NCI-H187 (cell line): ENCODE measurements around the gene HABP2.

Experiments
- DNase-seq, 2 experiments: peaks; one replicate each; lab custom pipeline; 2025; lab: John Stamatoyannopoulos, UW

The HABP2 gene

DNA sequence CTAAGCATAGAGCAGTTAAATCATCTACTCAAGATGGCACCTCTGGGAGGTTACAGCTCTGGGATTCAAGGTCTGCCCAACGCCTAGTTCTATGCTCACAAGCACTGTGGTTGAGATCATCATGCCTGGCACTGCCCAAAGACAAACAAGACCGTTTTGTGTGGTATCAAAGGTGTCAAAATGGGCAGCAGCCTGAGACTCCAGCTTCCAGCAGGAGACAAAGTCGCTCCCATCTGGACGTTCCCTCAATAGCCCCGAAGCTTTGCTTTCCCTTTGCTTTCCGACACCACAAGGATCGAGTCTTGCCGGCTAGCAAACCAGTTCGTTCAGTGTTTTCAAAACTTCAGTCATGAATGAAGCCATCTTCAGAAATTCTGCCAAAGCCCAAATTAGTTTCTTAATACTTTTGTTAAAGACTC, 5.1 kb downstream of the HABP2 start:
- no peak for DNase-seq

DNA sequence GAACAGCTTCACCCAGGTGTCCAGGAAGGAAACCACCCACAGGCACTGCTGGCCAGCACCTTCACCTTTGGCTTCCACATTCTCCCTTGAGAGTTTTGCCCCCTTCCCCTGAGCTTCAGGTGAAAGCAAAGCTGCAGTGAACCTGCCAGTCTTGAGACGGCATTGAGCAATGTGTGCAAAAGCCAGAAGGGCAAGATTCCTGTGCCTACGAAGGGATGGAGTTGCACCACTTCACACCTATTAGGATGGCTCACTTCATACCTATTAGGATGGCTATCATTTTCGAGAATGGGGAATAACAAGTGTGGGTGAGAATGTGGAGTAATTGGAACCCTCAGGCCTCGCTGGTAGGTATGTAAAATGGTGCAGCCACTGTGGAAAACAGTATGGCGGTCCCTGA, 7.2 kb downstream of the HABP2 start:
- no peak for DNase-seq

DNA sequence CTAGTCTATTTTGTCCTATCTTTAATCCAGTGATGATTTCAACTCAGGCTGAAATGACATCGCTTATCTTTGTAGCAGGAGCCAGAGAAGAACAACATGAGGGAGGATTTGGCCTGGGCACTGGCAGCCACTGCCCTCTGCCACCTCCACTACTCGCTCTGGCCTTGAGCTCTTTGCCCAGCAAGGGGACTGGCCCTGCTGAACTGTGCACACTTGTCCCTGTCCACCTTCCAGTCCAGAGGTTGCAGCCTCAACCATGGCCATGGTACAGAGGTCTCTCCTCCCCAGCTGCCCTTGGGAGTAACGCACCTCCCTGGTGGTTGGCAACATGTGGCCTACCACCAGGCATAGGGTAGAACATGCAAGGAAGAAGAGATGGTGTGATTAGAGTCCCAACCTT, 8.4 kb downstream of the HABP2 start:
- DNase-seq: no peak

DNA sequence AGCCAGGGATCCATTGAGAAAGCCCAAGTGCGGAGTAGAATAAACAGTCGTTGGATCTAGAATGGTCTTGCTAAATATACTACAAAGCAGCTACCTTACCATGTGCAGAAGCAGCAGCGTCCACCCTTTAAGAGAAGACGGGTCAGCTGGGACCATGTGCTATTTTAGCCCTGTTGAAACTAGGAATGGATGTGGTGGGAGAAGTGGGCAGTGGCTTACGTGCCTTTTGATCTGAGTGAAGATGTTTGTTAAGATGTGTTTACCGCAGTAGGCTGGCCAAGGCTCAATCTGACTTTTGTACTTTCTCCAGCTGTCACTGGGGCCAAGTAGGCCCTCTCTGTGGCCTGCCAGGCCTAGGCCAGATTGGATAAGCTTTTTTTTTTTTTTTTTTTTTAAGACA, 9.2 kb downstream of the HABP2 start:
- DNase-seq: no peak

DNA sequence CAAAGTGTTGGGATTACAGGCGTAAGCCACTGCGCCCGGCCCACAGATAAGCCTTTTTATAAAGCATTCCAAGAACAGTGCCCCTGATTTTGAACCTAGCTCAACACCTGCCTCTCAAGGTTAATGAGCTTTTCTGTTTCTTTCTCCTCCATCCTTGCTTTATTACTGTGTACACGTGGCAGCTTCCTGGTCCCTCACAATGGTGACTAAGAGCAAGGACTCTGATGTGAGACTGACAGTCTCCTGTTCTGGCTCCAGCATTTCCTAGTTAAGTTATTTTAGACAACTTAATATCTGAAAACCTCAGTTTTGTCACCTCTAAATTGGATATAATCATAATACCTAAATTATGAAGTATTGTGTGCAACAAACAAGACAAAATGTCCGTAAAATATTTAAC, 9.9 kb downstream of the HABP2 start:
- DNase-seq: no peak

DNA sequence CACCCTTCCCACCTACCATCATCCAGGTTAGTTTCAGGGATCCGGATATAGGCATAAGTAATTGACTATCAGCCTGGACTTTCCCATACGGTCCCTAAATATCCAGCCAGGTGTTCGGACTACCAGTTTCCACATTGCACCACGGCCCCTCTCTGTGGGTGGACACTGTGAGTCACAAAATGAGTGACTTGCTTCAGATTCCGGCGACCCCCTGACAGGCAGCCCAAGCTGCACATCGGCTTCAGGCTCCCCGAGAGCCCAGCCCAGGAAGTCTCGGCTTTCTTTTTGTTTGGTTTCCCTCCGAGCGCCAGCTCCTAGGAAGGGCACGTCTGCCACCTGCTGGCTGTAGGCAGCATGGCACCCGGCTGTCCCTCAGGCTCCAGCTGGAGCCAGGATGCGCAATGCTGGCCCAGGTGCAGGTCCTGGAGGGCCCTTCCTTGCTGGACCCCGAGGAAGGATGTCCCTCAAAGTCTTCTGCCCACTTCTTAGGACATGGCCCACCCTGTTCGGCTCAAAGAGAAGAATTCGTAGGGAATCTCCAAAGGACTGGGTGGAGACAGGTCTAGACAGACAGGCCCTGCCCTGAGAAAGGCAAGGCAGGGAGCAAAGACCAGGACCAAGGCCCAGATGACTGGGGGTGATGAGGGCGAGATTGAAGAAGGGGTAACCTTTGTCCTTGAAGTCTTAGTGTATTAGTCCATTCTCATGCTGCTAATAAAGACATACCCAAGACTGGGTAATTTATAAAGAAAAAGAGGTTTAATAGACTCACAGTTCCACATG, 10.6 kb downstream of the HABP2 start:
- DNase-seq: peak; percentile 21 to 36

DNA sequence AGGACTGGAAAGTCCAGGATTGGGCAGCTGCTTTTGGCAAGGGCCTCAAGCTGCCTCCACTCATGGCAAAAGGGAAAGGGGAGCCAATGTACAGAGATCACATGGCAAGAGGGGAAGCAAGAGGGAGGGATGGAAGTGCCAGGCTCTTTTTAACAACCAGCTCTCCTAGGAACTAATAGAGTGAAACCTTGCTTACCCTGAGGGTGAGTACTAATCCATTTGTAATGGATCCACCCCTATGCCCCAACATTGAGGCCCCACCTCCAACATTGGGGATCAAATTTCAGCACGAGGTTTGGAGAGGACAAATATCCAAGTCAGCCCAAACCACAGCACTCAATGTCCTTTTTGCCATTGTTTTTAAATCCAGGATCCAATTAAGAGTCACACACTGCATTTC, 12.5 kb downstream of the HABP2 start:
- no peak for DNase-seq

DNA sequence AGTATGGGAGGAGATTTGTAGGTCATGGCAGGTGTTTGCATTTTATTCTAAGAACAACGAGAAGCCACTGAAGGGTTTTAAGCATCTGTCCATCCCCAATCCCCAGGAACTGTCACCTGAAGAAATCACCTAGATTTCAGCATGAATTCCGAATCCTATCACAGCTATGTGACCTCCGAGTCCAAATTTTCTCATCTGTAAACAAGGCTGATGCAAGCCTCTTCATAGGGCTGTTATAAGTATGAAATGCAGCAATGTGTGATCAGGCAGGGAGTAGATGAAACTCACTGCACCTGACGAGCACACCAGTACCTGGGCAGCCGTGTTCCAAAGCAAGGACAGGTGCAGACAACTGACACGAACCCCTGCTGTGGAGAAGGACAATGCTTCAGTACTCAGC, 14.0 kb downstream of the HABP2 start:
- DNase-seq: peak in 1 of 2 experiments; percentile 72

DNA sequence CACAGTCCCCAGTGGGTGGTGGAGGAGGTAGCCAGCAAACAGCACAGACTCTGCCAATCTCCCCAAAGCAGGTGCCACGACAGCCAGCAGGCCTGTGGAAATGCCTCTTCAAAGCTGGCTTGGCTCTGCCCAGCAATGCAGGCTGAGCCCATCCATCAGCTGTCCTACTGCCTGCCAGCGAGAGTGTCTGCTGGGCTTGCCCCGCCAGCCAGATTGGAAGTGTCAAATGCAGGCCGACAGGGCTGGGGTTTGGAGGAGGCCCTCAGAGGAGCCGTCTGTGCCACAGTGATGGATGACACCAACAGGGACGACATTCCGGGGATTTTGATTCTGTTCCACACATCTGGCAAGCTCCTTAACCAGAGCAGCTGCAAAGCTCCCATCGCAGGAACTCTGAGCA, 16.7 kb downstream of the HABP2 start:
- DNase-seq: no peak

DNA sequence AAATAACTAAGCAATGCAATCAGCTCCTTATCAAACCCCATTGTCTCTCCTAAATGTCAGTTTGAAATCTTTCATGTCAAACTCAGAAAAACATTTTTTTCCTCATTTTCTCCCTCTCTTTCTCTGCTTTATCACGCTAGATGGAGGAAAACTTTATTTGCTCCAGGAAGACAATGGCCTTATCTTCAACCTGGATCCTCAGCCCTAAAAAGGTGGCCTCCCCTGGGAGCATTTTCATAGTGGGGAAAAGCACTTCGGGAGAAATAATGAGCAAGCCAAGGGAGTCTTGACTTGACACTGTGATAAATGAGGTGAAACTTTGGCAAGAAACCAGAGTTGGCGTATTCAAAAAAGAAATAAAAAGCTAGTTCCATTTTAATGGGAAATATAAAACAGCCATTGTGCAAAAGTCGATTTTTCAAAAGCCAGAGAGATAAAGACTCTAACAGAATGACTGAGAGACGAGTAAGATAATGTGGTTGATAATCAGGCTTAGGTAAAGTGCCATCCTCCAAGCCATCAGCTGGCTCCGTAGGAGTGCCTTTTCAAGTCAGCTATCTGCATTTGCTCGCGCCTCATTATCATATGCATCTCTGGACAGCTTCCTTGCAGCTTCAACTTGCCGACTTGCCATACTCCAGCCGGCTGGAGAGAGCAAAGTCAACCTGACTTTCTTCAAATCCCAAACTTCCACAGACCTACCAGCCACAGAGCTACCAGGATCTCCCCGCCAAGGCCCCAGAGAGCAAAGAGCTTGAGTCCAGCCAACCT, 19.9 kb downstream of the HABP2 start:
- DNase-seq: peak in 1 of 2 experiments; percentile 20

DNA sequence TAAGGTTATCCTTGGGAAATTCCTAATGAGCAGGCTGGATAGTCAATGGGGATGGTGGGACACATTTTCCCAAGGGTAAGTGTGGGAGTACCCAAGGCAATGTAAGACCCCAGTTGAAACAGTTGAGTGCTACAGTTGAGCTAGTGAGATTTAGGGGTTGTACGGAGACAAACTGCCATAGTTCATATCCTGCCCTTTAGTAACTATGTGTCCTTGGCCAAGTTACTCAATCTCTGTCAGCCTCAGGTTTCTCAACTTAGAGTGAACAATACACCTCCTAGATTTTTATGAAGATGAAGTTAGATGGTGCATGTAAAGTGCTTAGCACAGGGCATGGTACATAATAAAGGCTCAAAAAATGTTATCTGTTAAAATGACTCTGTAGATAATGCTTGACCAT, 20.5 kb downstream of the HABP2 start:
- DNase-seq: no peak

DNA sequence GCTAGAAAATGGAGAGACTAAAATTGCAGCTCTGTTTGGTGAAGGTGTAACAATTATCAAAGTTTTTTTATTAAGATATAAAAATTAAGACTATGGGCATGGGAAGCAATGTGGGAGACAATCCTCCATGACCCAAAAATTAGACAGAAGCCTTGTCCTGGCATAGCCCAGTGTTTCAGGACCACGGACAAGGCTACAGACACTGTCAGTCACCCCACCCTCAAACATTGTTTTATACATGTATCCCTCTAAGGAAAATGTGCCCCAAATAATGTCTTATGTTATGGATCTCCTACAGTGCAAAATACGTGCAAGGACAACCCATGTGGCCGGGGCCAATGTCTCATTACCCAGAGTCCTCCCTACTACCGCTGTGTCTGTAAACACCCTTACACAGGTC, 24.0 kb downstream of the HABP2 start:
- no peak for DNase-seq

DNA sequence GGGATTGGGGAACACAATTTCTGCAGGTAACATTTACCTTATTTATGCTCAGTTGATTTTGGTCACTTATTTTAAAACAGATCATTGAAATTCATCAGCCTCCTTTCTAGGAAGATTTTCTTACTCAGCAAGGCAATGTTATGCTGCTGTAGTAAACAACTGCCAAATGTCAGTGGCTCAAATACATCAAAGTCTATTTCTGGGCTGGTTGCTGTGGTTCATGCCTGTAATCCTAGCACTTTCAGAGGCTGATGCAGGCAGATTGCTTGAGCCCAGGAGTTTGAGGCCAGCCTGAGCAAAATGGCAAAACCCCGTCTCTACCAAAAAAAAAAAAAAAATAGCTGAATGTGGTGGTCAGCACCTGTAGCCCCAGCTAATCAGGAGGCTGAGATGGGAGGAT, 25.9 kb downstream of the HABP2 start:
- no peak for DNase-seq

DNA sequence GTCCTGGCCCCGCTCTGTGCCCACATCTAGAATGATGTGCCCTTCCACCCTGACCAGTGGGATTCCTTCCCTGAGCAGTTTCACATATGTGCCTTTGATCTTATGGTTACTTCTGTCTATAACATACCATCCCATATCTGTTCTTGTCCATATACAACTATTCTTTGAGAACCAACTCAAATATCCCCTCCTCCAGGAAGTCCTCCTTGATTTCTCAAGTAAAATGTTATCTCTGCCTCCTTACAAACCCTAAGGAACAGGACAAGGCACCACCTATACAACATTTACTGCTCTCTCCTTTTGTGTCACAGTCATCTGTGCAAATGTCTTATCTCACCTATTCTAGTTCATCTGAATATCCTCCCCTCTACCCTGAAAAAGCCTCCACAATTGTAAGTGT, 28.2 kb downstream of the HABP2 start:
- DNase-seq: no peak

DNA sequence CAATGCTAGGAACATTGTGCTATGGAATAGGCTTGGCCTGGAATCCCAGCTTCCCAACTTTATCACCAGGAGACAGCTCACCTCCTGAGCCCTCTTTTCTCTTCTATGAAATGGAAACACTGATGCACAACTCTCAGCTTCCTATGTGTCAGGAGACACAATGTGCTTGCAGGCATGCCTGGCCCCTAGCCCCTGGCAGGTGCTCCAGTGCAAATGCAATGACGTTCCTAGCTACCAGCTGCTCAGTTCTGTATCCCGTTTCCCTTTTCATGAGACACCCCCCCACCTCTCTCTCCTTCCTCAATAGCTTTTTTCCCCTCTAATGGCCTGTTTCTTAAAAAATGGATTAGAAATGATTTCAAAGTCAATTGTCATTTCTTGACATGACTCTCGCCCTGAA, 30.7 kb downstream of the HABP2 start:
- DNase-seq: no peak

DNA sequence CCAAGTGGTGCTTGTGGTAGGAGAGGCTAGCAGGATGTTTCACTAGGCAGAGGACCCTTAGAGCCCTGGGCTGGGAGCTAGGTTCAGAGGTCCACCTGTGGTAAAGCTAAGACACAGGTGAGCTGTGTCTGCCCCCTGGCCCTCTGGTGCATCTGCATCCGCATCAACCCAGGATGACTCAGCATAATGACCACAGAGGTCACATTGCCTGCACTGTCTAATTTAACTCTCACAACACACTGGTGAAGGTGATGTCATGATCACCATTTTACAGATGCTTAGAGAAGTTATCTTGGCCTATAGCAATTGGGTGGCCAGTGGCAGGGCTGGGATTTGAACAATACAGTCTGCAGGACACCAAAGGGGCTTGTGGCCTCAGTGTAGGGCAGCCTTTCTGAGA, 33.1 kb downstream of the HABP2 start:
- DNase-seq: no peak

DNA sequence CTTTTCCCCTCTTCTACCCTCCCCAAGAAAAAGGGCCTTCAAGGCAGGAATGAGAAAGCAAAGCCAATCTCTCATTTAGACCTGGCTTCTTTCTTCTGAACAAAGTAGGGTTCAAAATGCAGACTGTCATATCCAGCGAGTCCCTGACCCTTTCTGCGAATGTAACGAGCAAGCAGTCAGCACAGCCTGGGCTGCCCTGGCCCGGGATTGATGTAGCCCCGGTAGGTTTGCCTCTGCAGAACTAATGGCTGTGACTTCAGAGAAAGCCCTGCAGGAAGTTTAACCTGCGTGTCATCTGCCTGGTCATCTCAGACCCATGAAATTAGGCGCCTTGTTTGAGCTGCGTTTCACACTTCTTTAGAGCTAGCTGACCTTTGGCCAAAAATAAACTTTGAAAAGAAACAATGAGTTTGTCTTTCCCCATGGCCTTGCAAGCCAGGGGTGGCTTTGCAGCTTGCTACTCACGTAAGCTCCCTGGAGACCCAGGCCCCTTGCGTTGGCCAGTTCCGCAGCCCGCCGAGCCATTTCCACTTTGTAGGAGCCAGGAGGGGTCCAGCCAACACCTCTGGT, 36.4 kb downstream of the HABP2 start:
- DNase-seq: no peak

DNA sequence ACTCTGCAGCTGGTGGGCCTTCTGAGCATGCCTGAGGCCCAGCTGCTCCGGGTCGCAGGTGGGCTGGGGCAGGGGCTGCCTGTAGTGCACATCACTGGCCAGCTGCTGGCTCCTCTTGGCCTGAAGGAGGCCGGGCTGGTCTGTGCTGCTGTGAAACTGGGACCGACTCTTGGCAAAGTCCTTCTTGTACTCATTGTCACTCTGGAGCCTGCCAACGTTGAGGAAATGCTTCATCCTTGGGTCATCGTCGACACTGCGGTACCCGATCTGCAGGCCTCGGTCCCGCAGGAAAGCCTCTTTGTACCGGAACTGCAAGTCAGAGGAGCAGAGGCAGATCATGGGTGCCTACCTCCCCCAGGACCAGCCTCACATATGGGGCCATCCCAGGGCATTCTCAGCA, 37.7 kb downstream of the HABP2 start:
- no peak for DNase-seq

DNA sequence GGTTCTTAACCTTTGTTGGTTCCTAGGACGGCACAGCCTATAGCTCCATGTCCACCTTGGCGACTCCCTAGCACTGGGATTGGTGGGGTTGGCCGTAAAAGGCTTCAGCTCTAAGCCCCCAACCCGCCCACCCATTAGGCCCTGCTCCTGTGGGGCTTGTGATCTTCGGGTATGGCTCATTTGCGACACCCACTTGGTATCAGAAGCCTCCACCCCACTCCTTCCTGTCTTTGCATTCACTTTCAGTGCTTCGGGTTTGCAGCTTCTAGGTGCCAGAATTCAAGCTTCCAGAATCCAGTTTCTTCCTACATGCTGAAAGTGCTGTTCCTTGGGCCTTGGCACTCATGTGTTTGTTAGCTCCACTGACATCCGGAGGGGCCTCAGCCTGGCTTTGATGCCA, 39.5 kb downstream of the HABP2 start:
- no peak for DNase-seq

DNA sequence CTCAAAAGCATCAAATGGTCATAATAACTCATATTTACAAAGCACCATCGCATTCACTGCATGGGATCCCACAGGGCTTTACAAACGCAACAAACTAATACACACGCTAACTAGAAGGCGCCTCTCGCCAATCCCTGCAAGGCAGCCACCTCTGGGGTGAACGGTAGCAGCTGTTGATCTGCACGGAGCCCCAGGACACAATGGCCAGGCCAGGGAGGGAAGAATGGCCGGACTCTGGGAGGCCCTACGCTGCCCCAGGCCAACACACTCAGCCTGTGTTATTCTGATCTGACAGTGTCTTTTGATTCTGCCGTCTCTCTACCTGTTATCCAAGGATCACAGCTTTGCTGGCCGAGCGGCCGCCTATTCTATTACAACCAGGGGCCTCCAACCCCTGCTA, 41.8 kb downstream of the HABP2 start:
- no peak for DNase-seq

DNA sequence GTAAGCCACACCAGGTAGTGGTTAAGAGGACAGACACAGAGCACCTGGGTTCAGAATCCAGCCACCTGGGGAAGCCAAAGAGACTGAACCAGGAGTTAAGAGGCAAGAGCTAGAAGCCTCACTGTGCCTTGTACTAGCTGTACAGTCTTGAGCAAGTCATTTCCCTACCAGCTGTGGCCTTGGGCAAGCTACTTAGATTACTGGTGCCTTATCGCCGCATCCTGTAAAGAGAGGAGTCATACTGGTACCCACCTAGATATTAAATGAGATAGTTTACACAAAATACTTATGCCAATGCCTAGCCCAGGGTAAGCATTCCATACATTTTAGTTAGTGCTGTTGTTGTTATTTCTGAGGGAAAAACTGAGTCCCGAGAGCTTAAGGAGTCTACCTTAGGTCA, 47.7 kb downstream of the HABP2 start:
- DNase-seq: no peak

DNA sequence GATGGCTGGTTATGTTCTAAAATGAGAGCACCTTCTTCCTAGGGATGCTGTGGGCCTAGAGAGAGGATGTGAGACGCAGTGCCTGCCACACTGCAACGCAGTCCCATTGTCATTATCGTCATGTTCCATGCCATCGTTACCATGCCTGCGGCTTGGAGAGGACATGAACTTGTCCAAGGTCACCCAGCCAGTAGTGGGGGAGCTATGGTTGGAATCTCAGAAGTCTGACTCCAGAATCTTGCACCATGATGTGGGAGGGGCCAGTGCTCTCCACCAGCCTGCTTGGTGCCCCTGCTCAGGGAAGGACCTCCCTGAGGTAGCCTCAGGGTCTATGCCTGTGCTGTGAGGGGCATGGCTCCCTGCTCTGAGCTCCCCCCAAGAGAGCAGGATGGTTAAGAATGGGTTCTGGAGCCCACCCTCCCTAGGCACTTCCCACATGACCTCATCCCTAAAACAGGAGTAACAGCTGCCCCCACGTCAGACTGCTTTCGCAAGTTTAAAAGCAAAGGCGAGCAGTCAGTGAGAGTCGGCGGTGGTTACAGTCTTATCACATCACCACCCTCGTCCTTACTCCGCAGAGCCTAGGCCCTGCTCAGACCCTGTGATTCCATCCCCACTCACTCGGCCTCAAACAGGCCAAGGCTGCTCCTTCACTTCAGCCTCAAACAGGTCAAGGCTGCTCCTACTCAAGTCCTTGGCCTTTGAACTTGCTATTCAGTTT, 50.4 kb downstream of the HABP2 start:
- no peak for DNase-seq

DNA sequence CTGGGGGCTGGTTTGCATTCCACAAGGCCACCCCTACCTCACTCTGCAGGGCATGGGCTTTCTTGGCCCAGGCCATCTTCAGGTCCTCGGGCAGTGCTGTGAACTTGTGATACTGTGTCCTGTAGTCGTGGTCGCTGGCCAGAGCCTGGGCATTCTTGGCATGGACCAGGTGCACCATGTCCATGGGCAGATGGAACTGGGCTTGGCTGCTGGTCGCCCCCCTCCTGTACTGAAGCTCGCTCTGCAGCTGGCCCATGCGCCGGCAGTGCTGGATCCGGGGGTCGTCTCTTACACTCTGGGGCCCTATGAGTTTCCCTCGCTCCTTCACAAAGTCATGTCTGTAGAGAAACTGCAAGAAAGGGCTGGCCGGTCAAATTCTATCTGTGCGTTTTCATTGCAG, 51.7 kb downstream of the HABP2 start:
- DNase-seq: no peak
